Measurements from ENCODE around the gene GUCY2C.
"Not testable (repeated sequence)": the region's sequence is repeated elsewhere in the genome, so short reads cannot be mapped to it uniquely, and the experiment has no call there.

Gene GUCY2C

GRCh38 chr12:14696265-14696741, at the start of gene GUCY2C:
TSS of gene GUCY2C (minus strand) at chr12:14696599. CDS start at chr12:14696448, 151 bp downstream.
- DNase-seq: no peak

GRCh38 chr12:14743061-14743460, 46.7 kb upstream of the GUCY2C start:
- DNase-seq: no peak

- DNase-seq: no peak
These were observed 45.5 kb upstream of the GUCY2C start for GRCh38 chr12:14741942-14742341.

- DNase-seq: no peak
These were observed 44.8 kb upstream of the GUCY2C start for GRCh38 chr12:14741153-14741552.

GRCh38 chr12:14736441-14736840, 40.0 kb upstream of the GUCY2C start:
- DNase-seq: not testable (repeated sequence)

GRCh38 chr12:14731821-14732220, 35.4 kb upstream of the GUCY2C start:
- DNase-seq: no peak

GRCh38 chr12:14729586-14729985, 33.2 kb upstream of the GUCY2C start:
- DNase-seq: no peak

- DNase-seq: peak; percentile 58
These were observed 27.4 kb upstream of the GUCY2C start for GRCh38 chr12:14723763-14724162.

GRCh38 chr12:14716848-14717444, 20.5 kb upstream of the GUCY2C start:
- DNase-seq: peak; percentile 56

GRCh38 chr12:14714437-14714836, 18.0 kb upstream of the GUCY2C start:
- DNase-seq: no peak

- no peak for DNase-seq
These were observed 14.4 kb upstream of the GUCY2C start for GRCh38 chr12:14710632-14711320.

- DNase-seq: no peak
These were observed 5.6 kb upstream of the GUCY2C start for GRCh38 chr12:14701809-14702568.

- no peak for DNase-seq
These were observed 4.5 kb upstream of the GUCY2C start for GRCh38 chr12:14700935-14701334.

- no peak for DNase-seq
These were observed 3.5 kb upstream of the GUCY2C start for GRCh38 chr12:14699923-14700322.

GRCh38 chr12:14698555-14698954, 2.2 kb upstream of the GUCY2C start:
- DNase-seq: no peak

GRCh38 chr12:14695715-14696141, 671 bp downstream of the GUCY2C start:
- no peak for DNase-seq

- DNase-seq: no peak
These were observed 1.4 kb downstream of the GUCY2C start for GRCh38 chr12:14694970-14695369.

GRCh38 chr12:14694145-14694714, 2.2 kb downstream of the GUCY2C start:
- no peak for DNase-seq

GRCh38 chr12:14693116-14693515, 3.3 kb downstream of the GUCY2C start:
- no peak for DNase-seq

GRCh38 chr12:14691560-14691959, 4.8 kb downstream of the GUCY2C start:
- no peak for DNase-seq

GRCh38 chr12:14689996-14690395, 6.4 kb downstream of the GUCY2C start:
- no peak for DNase-seq

GRCh38 chr12:14689144-14689543, 7.3 kb downstream of the GUCY2C start:
- no peak for DNase-seq

GRCh38 chr12:14682231-14682630, 14.2 kb downstream of the GUCY2C start:
- not testable (repeated sequence) for DNase-seq
